Measurements from ENCODE around the gene MCU.

The MCU gene

DNA sequence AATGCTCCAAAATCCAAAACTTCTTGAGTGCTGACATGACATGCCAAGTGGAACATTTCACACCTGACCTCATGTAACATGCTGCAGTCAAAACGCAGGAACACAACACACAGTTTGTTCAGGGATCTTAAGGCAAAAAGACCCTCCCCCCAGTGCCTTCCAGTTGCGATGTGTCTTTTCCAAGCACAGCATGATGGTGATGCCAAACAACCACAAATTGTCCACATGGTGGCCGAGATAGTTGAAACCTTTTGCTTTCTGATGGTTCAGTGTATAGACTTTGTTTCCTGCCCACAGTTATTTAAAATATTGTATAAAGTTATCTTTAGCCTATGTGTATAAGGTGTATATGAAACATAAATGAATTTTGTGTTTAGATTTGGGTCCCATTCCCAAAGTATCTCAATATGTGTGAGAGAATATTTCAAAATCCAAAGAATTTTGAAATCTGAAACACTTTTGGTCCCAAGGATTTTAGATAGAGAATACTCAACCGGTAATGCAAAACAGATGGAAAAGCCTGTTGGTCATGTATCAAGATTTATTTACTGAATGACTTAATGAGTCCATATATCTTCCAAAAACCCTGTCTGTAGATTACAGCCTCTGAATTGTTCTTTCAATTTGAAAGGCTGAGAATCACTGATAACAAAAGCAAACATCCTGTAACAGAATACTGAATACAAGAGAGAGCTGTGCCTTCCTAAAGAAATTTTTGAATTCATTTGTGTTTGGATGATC is 108.2 kb downstream of the MCU start:
- H3K27ac ChIP-seq (ENCODE audit: insufficient read depth, low read depth, low read length, poor library complexity, severe bottlenecking): no peak overlapping the region
- no peaks in the 10 kb centered on the region for H3K36me3 ChIP-seq (ENCODE audit: control insufficient read depth, insufficient read depth, low read length)
- H3K27me3 ChIP-seq (ENCODE audit: control insufficient read depth, insufficient read depth, low read length, poor library complexity, severe bottlenecking): no peaks in the 10 kb centered on the region
- no peaks in the 10 kb centered on the region for H3K4me1 ChIP-seq (ENCODE audit: control insufficient read depth, insufficient read depth, low read length)
- no peaks in the 10 kb centered on the region for H3K9me3 ChIP-seq (ENCODE audit: control insufficient read depth, low read length)
- 88 to 89% methylated on average over 3 to 4 of the region's 4 CpGs for WGBS, 2 experiments
- H3K4me3 ChIP-seq (ENCODE audit: insufficient read depth, low read depth, low read length): no peak overlapping the region

DNA sequence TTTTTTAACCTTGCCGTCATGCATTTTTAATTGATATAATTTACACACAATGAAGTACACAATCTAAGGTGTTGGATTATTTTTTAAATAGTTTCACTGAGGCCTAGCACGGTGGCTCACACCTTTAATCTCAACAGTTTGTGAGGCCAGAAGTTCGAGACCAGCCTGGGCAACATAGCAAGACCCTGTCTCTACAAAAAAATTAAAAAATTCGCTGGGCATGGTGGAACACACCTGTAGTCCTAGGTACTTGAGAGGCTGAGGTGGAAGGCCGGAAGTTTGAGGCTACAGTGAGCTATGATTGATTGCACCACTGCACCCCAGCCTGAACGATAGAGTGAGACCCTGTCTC is 108.8 kb downstream of the MCU start:
- WGBS, 2 experiments: 93 to 94% methylated on average over 5 to 6 of the region's 6 CpGs
- Histone ChIP-seq H3K4me3 (ENCODE audit: insufficient read depth, low read depth, low read length) (no peak overlapping the region), H3K9me3 (ENCODE audit: control insufficient read depth, low read length) (no peaks in the 10 kb centered on the region), H3K27ac (ENCODE audit: insufficient read depth, low read depth, low read length, poor library complexity, severe bottlenecking) (no peak overlapping the region), H3K36me3 (ENCODE audit: control insufficient read depth, insufficient read depth, low read length) (no peaks in the 10 kb centered on the region), H3K27me3 (ENCODE audit: control insufficient read depth, insufficient read depth, low read length, poor library complexity, severe bottlenecking) (no peaks in the 10 kb centered on the region), H3K4me1 (ENCODE audit: control insufficient read depth, insufficient read depth, low read length) (no peaks in the 10 kb centered on the region)

DNA sequence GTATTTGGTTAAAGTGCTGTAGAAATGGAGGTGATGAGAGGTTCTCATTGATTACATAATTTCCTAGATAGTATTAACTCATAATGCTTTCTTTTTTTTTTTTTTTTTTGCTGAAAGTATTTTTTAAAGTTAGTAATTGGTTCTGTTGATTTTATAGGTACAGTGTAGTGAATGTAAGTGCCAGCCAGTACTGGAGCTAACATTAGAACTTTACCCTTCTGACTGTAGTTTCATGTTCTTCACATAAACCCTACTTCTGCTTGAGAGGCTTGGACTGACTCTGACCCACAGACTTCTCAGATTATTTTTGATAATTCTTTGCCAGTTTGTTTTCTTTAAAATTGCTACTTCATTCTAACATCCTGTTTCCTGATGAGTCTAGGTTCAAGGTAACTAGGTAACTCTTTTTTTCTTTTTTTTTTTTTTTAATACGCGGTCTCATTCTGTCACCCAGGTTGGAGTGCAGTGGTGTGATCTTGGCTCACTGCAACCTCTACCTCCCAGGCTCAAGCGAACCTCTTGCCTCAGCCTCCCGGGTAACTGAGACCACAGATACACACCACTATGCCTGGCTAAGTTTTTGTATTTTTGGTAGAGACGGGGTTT is 109.4 kb downstream of the MCU start:
- 92 to 95% methylated on average over 4 to 5 of the region's 5 CpGs for WGBS, 2 experiments
- Histone ChIP-seq H3K9me3 (ENCODE audit: control insufficient read depth, low read length) (no peaks in the 10 kb centered on the region), H3K36me3 (ENCODE audit: control insufficient read depth, insufficient read depth, low read length) (no peaks in the 10 kb centered on the region), H3K4me1 (ENCODE audit: control insufficient read depth, insufficient read depth, low read length) (no peaks in the 10 kb centered on the region), H3K4me3 (ENCODE audit: insufficient read depth, low read depth, low read length) (no peak overlapping the region), H3K27ac (ENCODE audit: insufficient read depth, low read depth, low read length, poor library complexity, severe bottlenecking) (no peak overlapping the region), H3K27me3 (ENCODE audit: control insufficient read depth, insufficient read depth, low read length, poor library complexity, severe bottlenecking) (no peaks in the 10 kb centered on the region)

DNA sequence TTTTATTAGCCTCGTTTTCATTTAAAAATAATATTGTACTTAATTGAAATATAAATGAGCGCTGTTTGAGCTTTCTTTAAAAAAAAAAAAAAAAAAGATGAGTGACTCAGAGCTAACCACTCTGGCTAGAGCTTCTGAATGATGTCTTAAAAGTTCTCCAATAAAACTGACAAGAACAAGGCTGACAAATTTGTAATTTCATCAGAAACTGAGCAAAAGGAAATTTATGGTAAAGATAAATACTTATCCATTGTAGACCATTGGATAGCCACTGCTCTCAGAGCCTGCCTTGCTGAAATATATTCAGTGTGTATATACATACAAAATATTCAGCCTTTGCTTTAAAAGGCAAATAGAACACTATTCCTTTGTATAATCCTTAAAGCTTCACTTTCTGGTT is 110.4 kb downstream of the MCU start:
- no peaks in the 10 kb centered on the region for H3K36me3 ChIP-seq (ENCODE audit: control insufficient read depth, insufficient read depth, low read length)
- no peaks in the 10 kb centered on the region for H3K27me3 ChIP-seq (ENCODE audit: control insufficient read depth, insufficient read depth, low read length, poor library complexity, severe bottlenecking)
- no peak overlapping the region for H3K4me3 ChIP-seq (ENCODE audit: insufficient read depth, low read depth, low read length)
- 100% methylated on average over 1 of the region's 2 CpGs; no CpG with 5 or more reads in 1 of the 2 experiments for WGBS, 2 experiments
- H3K4me1 ChIP-seq (ENCODE audit: control insufficient read depth, insufficient read depth, low read length): no peaks in the 10 kb centered on the region
- H3K27ac ChIP-seq (ENCODE audit: insufficient read depth, low read depth, low read length, poor library complexity, severe bottlenecking): no peak overlapping the region
- H3K9me3 ChIP-seq (ENCODE audit: control insufficient read depth, low read length): no peaks in the 10 kb centered on the region

DNA sequence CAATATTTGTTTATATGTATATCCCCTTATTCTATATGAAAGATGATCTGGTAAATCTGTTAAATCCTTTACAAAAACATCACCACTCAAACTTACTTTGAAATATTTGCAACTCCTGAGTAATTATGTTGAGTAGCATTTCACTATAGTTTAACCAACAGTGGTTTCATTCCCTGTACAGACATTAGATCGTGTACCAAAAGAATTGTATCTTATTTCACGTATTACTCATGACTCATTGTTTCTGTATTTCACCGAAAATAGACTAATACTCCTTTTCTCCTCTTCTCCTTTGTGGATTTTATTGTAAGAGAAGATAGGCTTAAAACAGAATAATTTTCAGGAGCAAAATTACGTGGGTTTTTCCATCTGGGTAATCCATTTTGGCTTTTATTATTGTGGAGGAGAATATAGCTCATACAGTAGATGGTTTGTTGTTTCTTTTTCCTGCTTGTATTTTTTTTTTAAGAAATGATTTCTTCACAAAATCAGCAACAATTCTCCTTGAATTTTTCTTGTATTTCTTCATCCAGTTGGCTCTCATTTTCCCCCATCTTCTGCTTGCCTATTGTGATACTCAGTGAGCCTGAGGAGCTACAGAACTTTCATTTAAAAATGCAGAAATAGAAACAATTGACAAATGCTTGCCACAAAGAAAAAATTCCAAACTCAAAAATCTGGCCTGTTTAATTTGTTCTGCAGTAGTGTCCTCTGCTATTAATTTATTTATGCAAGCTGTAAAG is 111.0 kb downstream of the MCU start:
- Histone ChIP-seq H3K27me3 (ENCODE audit: control insufficient read depth, insufficient read depth, low read length, poor library complexity, severe bottlenecking) (no peaks in the 10 kb centered on the region), H3K36me3 (ENCODE audit: control insufficient read depth, insufficient read depth, low read length) (no peaks in the 10 kb centered on the region), H3K9me3 (ENCODE audit: control insufficient read depth, low read length) (no peaks in the 10 kb centered on the region), H3K4me1 (ENCODE audit: control insufficient read depth, insufficient read depth, low read length) (no peaks in the 10 kb centered on the region), H3K27ac (ENCODE audit: insufficient read depth, low read depth, low read length, poor library complexity, severe bottlenecking) (no peak overlapping the region), H3K4me3 (ENCODE audit: insufficient read depth, low read depth, low read length) (no peak overlapping the region)
- WGBS, 2 experiments: 91 to 99% methylated on average over 3 to 4 of the region's 4 CpGs

DNA sequence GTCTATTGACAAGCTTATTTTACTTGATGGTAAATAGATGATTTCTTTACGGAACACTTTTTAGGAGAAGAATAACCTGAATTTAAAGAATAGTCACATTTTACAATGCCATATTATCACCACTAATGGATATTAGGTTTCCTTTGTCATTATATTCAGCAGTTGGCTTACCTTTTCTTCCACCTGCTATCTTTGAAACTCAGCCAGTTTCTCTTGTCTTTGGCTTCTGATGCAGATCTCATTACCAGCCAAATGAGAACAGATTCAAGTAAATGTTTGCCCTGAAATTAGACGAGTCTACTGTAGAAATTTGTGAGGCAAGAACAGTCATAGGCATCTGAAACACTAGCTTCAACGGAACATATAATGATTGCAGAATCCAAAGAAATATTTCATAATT is 116.1 kb downstream of the MCU start:
- H3K27ac ChIP-seq (ENCODE audit: insufficient read depth, low read depth, low read length, poor library complexity, severe bottlenecking): no peak overlapping the region
- H3K4me3 ChIP-seq (ENCODE audit: insufficient read depth, low read depth, low read length): no peak overlapping the region
- no peaks in the 10 kb centered on the region for H3K9me3 ChIP-seq (ENCODE audit: control insufficient read depth, low read length)
- no peaks in the 10 kb centered on the region for H3K4me1 ChIP-seq (ENCODE audit: control insufficient read depth, insufficient read depth, low read length)
- H3K27me3 ChIP-seq (ENCODE audit: control insufficient read depth, insufficient read depth, low read length, poor library complexity, severe bottlenecking): no peaks in the 10 kb centered on the region
- 91 to 94% methylated on average over 2 of the region's 3 CpGs for WGBS, 2 experiments
- no peaks in the 10 kb centered on the region for H3K36me3 ChIP-seq (ENCODE audit: control insufficient read depth, insufficient read depth, low read length)

DNA sequence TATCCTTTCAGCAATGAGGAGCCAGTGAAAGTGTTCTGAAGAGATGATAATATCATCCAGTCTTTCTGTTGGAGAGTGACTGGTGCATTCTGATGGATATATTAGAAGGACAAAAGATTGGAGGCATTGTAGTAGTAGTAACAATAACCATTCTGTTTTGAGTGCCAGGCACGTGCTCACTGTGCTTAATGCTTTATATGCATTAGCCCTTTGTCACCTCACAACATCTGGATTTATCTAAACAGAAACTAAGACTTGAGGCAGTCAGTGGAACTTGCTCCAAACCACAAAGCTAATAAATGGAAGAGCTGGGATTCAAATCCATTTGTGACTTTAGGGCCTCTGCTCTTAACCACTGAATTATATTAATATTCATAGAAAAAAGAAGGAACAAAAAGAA is 117.1 kb downstream of the MCU start:
- no peaks in the 10 kb centered on the region for H3K36me3 ChIP-seq (ENCODE audit: control insufficient read depth, insufficient read depth, low read length)
- no peaks in the 10 kb centered on the region for H3K9me3 ChIP-seq (ENCODE audit: control insufficient read depth, low read length)
- H3K27ac ChIP-seq (ENCODE audit: insufficient read depth, low read depth, low read length, poor library complexity, severe bottlenecking): no peak overlapping the region
- no peak overlapping the region for H3K4me3 ChIP-seq (ENCODE audit: insufficient read depth, low read depth, low read length)
- H3K27me3 ChIP-seq (ENCODE audit: control insufficient read depth, insufficient read depth, low read length, poor library complexity, severe bottlenecking): no peaks in the 10 kb centered on the region
- no peaks in the 10 kb centered on the region for H3K4me1 ChIP-seq (ENCODE audit: control insufficient read depth, insufficient read depth, low read length)
- WGBS, 2 experiments: 60 to 94% methylated on average over 1 of the region's 1 CpG

DNA sequence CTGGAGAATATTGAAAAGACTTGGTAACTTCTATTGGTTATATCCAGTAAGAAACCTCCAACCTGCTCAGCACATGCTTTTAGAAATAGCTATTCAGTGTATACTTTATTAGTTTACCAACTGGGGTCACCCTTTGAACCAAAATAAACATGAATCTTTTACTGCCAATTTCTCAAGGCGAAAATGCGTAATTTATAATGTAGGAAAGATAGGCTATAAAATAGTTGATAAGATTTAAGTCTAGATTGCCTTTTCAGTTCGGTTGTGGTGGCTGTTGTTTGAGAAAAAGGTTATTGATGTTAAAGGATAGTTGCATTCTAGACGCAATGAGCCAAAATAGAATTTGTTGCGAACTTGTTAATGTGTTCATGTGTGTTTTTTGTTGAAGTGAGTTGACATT is 119.0 kb downstream of the MCU start:
- H3K4me1 ChIP-seq (ENCODE audit: control insufficient read depth, insufficient read depth, low read length): no peaks in the 10 kb centered on the region
- H3K27me3 ChIP-seq (ENCODE audit: control insufficient read depth, insufficient read depth, low read length, poor library complexity, severe bottlenecking): no peaks in the 10 kb centered on the region
- H3K9me3 ChIP-seq (ENCODE audit: control insufficient read depth, low read length): no peaks in the 10 kb centered on the region
- WGBS, 2 experiments: 75 to 77% methylated on average over 5 of the region's 5 CpGs
- H3K4me3 ChIP-seq (ENCODE audit: insufficient read depth, low read depth, low read length): no peak overlapping the region
- no peaks in the 10 kb centered on the region for H3K36me3 ChIP-seq (ENCODE audit: control insufficient read depth, insufficient read depth, low read length)
- no peak overlapping the region for H3K27ac ChIP-seq (ENCODE audit: insufficient read depth, low read depth, low read length, poor library complexity, severe bottlenecking)

DNA sequence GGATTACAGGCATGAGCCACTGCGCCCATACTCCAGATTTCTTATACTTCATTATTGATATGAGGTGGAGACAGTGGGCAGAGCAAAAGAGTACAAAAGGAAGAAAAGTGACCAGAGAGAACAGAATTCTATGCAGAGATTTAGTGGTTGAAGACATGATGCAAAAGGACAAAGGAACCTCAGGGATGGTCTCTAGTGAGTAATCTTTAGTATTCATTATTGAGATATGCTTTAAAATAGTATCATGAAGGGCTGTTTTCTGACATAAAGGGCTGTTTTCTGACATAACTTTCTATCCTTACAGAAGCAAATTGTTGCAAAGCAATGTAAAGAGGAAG is 120.4 kb downstream of the MCU start:
- Histone ChIP-seq H3K27ac (ENCODE audit: insufficient read depth, low read depth, low read length, poor library complexity, severe bottlenecking) (no peak overlapping the region), H3K9me3 (ENCODE audit: control insufficient read depth, low read length) (no peaks in the 10 kb centered on the region), H3K36me3 (ENCODE audit: control insufficient read depth, insufficient read depth, low read length) (no peaks in the 10 kb centered on the region), H3K4me3 (ENCODE audit: insufficient read depth, low read depth, low read length) (no peak overlapping the region), H3K4me1 (ENCODE audit: control insufficient read depth, insufficient read depth, low read length) (no peaks in the 10 kb centered on the region), H3K27me3 (ENCODE audit: control insufficient read depth, insufficient read depth, low read length, poor library complexity, severe bottlenecking) (no peaks in the 10 kb centered on the region)
- WGBS, 2 experiments: 100% methylated on average over 1 of the region's 1 CpG; no CpG with 5 or more reads in 1 of the 2 experiments

DNA sequence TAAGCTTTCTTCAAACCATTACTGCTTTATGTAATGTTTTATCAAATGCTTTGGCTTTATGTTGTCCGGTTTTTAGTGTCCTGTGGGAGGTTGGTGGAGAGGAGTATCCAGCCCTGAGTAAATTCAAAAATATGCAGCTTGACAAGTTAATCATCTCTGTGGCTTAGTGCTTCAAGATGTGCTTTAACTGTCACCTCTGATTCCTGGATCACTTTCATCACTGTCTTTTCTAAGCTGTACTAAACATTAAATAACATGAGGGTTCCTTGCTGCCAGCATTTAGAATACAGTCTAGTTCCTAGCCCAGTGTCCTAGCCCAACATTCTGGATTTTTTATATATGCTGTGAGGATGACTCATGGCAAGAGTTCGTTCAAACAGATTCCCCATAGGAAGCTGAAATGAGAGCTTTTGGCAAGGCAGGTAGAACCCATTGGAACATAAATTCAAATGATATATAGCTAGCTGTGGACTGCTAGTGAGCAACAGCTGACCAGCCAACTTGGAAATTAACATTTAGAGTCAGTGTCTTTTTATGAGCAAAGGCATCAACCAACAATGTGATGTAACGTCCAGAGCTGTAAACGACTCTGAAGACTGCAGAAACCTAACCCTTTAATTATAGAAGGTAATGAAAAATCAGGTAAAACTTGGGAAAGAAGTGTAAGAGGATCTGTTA is 120.9 kb downstream of the MCU start:
- Histone ChIP-seq H3K4me1 (ENCODE audit: control insufficient read depth, insufficient read depth, low read length) (no peaks in the 10 kb centered on the region), H3K27me3 (ENCODE audit: control insufficient read depth, insufficient read depth, low read length, poor library complexity, severe bottlenecking) (no peaks in the 10 kb centered on the region), H3K4me3 (ENCODE audit: insufficient read depth, low read depth, low read length) (no peak overlapping the region), H3K27ac (ENCODE audit: insufficient read depth, low read depth, low read length, poor library complexity, severe bottlenecking) (no peak overlapping the region), H3K9me3 (ENCODE audit: control insufficient read depth, low read length) (no peaks in the 10 kb centered on the region), H3K36me3 (ENCODE audit: control insufficient read depth, insufficient read depth, low read length) (no peaks in the 10 kb centered on the region)
- WGBS, 2 experiments: 93 to 95% methylated on average over 4 of the region's 4 CpGs

All from ectodermal cell (in vitro differentiated cells).